Adipocyte (in vitro differentiated cells): Measurements from ENCODE around the gene KIR3DL2.
"Not testable (repeated sequence)": the region's sequence is repeated elsewhere in the genome, so short reads cannot be mapped to it uniquely, and the experiment has no call there.

ENCODE experiments used
- DNase-seq: peaks from one replicate; pipeline ENCODE4 v3.0.0-alpha.2; 2015; ENCODE audit warnings: low read depth
- H3K27me3 ChIP-seq: replicated peaks from 2 replicates; pipeline ENCODE4 v1.7.0; 2013; ENCODE audit warnings: mild to moderate bottlenecking, low read length, moderate library complexity; ENCODE audit not compliant: control insufficient read depth, insufficient read depth
- H3K36me3 ChIP-seq: 2 replicates; pipeline ENCODE4 v1.7.0; 2013; ENCODE audit warnings: low read length, mild to moderate bottlenecking, moderate library complexity; ENCODE audit not compliant: control insufficient read depth, insufficient read depth, severe bottlenecking
- H3K4me1 ChIP-seq: 2 replicates; pipeline ENCODE4 v1.7.0; 2013; ENCODE audit warnings: mild to moderate bottlenecking, low read length, moderate library complexity; ENCODE audit not compliant: control insufficient read depth, insufficient read depth
- H3K4me3 ChIP-seq: 2 replicates; pipeline ENCODE4 v1.7.0; 2013; ENCODE audit warnings: mild to moderate bottlenecking, low read length, moderate library complexity
- H3K9ac ChIP-seq: 2 replicates; pipeline ENCODE4 v1.7.0; 2013; ENCODE audit warnings: mild to moderate bottlenecking, low read length, moderate library complexity
- H3K9me3 ChIP-seq: 2 replicates; pipeline ENCODE4 v1.7.0; 2013; ENCODE audit warnings: mild to moderate bottlenecking, low read length, moderate library complexity; ENCODE audit not compliant: control insufficient read depth

Gene KIR3DL2

DNA sequence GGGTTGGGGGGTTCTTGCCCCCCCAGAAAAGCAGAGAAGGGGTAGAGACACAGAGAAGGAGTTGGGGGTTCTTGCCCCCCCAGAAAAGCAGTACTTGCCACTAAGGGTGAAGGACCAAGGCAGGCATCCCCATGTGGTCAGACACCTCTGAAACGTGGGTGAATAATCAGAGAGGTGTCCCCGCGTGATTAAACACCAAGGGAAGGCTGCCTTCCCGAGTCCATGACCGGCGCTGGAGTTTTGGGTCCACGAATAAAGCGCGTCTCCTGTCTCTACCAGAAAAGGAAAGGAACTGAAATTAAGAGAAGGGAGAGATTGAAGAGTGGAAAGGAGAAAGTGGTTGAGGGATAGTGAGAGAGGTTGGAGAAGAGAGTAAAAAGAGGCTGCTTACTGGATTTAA, 49.4 kb downstream of the KIR3DL2 start:
- not testable (repeated sequence) for H3K9ac ChIP-seq, H3K36me3 ChIP-seq, H3K4me1 ChIP-seq, H3K9me3 ChIP-seq, DNase-seq, H3K27me3 ChIP-seq, H3K4me3 ChIP-seq

DNA sequence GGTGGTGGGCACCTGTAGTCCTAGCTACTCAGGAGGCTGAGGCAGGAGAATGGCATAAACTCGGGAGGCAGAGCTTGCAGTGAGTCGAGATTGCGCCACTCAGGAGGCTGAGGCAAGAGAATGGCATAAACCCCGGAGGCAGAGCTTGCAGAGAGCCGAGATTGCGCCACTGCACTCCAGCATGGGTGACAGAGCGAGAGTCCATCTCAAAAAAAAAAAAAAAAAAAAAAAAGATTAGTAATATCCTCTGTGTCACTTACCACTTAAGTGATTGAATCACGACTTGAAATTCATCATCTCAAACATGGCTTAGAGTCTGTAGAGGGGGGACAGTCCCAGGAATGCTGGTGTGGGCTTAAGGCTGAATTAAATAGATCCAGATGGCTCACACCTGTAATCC, 50.9 kb downstream of the KIR3DL2 start:
- not testable (repeated sequence) for DNase-seq, H3K36me3 ChIP-seq, H3K9ac ChIP-seq, H3K4me3 ChIP-seq, H3K9me3 ChIP-seq, H3K27me3 ChIP-seq, H3K4me1 ChIP-seq

- H3K4me1 ChIP-seq: no peaks in the 10 kb centered on the region
- no peak overlapping the region for H3K4me3 ChIP-seq
- no peaks in the 10 kb centered on the region for H3K9me3 ChIP-seq
- DNase-seq: no peak
- H3K9ac ChIP-seq: no peak overlapping the region
- H3K27me3 ChIP-seq: no peaks in the 10 kb centered on the region
- H3K36me3 ChIP-seq: no peaks in the 10 kb centered on the region
Observed at GRCh38 chr19:54902061-54902460, 51.8 kb downstream of the KIR3DL2 start.

- no peak for DNase-seq
- Histone ChIP-seq H3K4me1 (no peaks in the 10 kb centered on the region), H3K36me3 (no peaks in the 10 kb centered on the region), H3K27me3 (no peaks in the 10 kb centered on the region), H3K9me3 (no peaks in the 10 kb centered on the region), H3K9ac (no peak overlapping the region), H3K4me3 (no peak overlapping the region)
Observed at GRCh38 chr19:54903303-54903702, 53.1 kb downstream of the KIR3DL2 start.

GRCh38 chr19:54904261-54904660, 54.0 kb downstream of the KIR3DL2 start:
- not testable (repeated sequence) for H3K9me3 ChIP-seq, H3K4me3 ChIP-seq, H3K36me3 ChIP-seq

DNA sequence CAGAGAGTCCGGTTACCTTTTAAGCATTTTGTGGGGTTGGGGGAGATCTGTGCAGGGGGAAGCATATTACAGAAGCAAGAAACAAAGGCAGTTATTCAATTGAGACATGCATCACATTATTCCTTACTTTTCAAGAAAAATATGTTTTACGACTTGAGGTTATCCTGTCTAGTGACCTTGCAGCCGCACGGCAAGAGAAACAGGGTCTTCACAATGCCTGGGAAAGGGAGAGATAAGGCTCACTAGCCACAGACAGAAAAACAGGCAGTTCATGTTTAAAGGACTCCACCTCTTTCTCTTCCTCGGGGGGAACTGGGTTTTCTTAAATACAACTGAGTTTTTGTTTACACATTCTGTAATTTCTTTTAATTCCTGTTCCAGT, 55.2 kb downstream of the KIR3DL2 start:
- Histone ChIP-seq H3K4me1 (no peaks in the 10 kb centered on the region), H3K36me3 (no peaks in the 10 kb centered on the region), H3K9ac (no peak overlapping the region), H3K27me3 (no peaks in the 10 kb centered on the region), H3K9me3 (no peaks in the 10 kb centered on the region), H3K4me3 (no peak overlapping the region)
- DNase-seq: no peak

More at GRCh38 chr19:54904261-54904660, 54.0 kb downstream of the KIR3DL2 start:
- DNase-seq, H3K4me1 ChIP-seq, H3K9ac ChIP-seq, H3K27me3 ChIP-seq: not testable (repeated sequence)

DNA sequence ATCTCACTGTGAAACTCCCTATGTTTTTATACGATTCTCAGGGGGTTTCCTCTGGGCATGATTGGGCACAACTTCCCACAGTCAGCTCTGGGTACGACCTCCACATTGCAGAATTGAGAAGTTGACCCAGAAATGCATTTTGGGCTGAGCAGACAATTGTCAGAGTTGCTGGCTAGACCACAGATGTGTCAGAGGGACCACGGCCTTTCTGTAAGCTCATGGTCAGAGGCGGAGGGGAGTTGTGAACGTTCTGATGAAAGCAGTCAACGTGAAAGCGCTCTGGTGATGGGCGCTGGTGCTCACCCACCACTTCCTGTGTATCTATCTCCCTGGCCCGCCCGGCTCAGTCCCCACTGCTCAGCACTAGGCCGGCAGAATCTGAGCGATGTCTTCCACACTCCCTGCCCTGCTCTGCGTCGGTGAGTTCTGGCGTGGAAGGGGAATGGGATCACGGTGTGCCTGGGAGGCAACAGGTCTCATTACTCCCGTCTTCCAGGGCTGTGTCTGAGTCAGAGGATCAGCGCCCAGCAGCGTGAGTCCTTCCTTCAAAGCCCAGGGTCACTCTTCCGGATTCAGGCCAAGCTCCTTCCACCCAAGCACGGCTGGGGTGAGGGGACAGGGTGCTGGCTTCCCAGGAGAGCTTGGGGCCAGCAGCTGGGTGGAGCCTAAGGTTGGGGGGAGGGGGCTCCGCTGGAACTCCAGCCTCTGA, 55.7 kb downstream of the KIR3DL2 start, which contains the start of gene NCR1:
Gene NCR1, plus strand, starts transcription at position 346 of the 709 bp plus-strand sequence. Its CDS starts 40 bp downstream, at position 386.
- Histone ChIP-seq H3K36me3 (no peaks in the 10 kb centered on the region), H3K4me1 (no peaks in the 10 kb centered on the region), H3K9me3 (no peaks in the 10 kb centered on the region), H3K4me3 (no peak within 1 kb of the TSS), H3K9ac (no peak within 1 kb of the TSS), H3K27me3 (no peaks in the 10 kb centered on the region)
- no peak for DNase-seq

- Histone ChIP-seq H3K4me1 (no peaks in the 10 kb centered on the region), H3K27me3 (no peaks in the 10 kb centered on the region), H3K9ac (no peak overlapping the region), H3K36me3 (no peaks in the 10 kb centered on the region), H3K4me3 (no peak overlapping the region), H3K9me3 (no peaks in the 10 kb centered on the region)
- no peak for DNase-seq
Observed at GRCh38 chr19:54906819-54907218, 56.6 kb downstream of the KIR3DL2 start.

GRCh38 chr19:54907899-54908298, 57.7 kb downstream of the KIR3DL2 start:
- H3K9ac ChIP-seq, H3K4me3 ChIP-seq, DNase-seq, H3K27me3 ChIP-seq, H3K4me1 ChIP-seq, H3K9me3 ChIP-seq, H3K36me3 ChIP-seq: not testable (repeated sequence)
